ENCODE measurements around the gene IL17A.

Gene IL17A

DNA sequence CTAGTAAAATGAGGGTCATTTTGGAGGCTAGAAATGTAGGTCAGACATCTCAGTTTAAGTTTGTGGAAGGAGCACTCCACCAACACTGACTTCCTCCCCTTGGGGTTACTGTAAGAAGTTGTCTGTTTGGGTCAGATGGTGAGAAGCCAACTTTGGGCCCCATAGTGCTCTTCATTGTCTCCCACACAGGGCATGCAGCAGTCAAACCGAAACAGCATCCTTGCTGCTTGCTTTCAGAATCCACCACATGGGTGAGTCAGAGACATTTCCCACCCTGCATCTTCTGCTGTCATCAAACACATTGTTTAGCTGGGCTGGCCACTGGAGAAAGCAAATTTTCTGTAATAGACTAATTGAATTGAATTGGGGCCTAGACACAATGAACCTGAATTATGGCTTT is 41.3 kb downstream of the IL17A start:
- H4K20me1 ChIP-seq = no peaks in the 10 kb centered on the region
- no peaks in the 10 kb centered on the region for H3K36me3 ChIP-seq
- H3K27ac ChIP-seq = no peak overlapping the region
- H3K4me3 ChIP-seq = no peak overlapping the region
- peaks cover 0 to 15% (median 9%) of the 10 kb centered on the region in 10 experiments; a peak in 8 of 20 replicates for H3K4me1 ChIP-seq
- no peaks in the 10 kb centered on the region for H3K27me3 ChIP-seq
- no peaks in the 10 kb centered on the region; a peak in 1 of 22 replicates for H3K9me3 ChIP-seq (replicated peaks in 1 of 11)
- TF ChIP-seq Cebpa-rat (IDR thresholded peaks at IDR 0.05) = no peak
- no peak overlapping the region for H3K9ac ChIP-seq
- no peak overlapping the region for H3K4me2 ChIP-seq

DNA sequence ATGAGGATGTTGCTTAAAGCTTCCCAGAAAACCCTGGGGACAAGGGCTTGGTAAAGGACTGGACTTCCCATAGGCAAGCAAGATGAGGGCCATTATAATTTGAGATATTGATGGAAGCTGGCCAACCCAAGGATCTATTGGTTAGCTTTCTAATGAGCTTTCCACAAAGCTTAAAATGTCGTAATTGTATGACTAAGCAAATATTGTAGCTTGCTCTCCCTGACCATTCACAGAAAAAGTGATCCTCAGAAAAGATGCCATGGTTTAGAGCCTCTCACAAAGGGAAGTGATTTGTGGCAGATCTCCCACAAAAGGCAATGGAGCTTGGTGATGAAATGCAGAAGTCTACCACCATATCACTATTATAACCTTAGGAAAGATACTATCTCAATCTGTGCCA is 44.5 kb downstream of the IL17A start:
- no peaks in the 10 kb centered on the region for H3K27me3 ChIP-seq
- peaks cover 0 to 16% (median 9%) of the 10 kb centered on the region in 10 experiments; a peak in 11 of 20 replicates for H3K4me1 ChIP-seq
- H3K9me3 ChIP-seq (replicated peaks in 1 of 11) = no peaks in the 10 kb centered on the region; a peak in 1 of 22 replicates
- no peak overlapping the region for H3K27ac ChIP-seq
- H4K20me1 ChIP-seq = no peaks in the 10 kb centered on the region
- peak overlapping the region in 7 of 11 experiments; percentile 1 to 59 (median 22); a peak in 9 of 22 replicates for H3K4me2 ChIP-seq
- no peak for TF ChIP-seq Cebpa-rat (IDR thresholded peaks at IDR 0.05)
- no peak overlapping the region for H3K9ac ChIP-seq
- H3K36me3 ChIP-seq = no peaks in the 10 kb centered on the region
- H3K4me3 ChIP-seq = no peak overlapping the region

DNA sequence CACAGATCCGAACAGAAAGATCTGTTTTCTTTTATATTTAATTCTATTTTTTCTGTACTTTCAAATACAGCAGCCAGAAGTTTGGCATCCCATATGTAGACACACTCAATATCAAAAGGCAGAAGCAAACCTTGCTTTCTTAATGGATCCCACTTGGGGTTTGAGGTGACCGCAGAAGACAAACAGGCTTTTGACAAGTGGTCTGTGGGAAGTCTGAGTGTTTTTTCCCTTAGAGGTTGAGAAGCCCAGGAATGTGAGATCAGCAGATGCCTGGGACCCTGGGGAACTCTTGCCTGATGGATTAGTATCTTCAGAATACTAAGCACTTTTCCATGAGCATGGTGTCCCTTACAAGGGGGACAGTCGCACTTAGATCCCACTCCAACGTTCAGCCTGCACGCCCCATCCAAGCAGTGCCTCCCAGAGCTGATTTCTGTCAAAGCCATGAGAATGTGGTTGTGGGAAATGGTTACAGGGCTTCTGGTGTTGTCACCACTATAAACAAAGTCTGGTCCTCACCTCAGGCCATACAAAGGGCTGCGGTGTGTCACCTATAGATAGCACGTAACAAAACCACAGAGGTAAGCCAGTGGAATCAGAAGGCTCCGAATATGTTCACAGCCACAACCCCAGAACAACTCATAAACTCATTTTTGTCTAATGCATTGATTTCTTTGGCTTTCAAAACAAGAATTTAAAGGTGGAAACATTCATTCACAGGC is 45.4 kb downstream of the IL17A start:
- Histone ChIP-seq H3K9me3 (replicated peaks in 1 of 11) (no peaks in the 10 kb centered on the region; a peak in 1 of 22 replicates), H3K9ac (no peak overlapping the region), H4K20me1 (no peaks in the 10 kb centered on the region), H3K27me3 (no peaks in the 10 kb centered on the region), H3K4me1 (peaks cover 0 to 16% (median 9%) of the 10 kb centered on the region in 10 experiments; a peak in 11 of 20 replicates), H3K4me2 (peak overlapping the region in 8 of 11 experiments; percentile 6 to 59 (median 22); a peak in 9 of 22 replicates), H3K4me3 (no peak overlapping the region), H3K36me3 (no peaks in the 10 kb centered on the region), H3K27ac (no peak overlapping the region)
- TF ChIP-seq Cebpa-rat (IDR thresholded peaks at IDR 0.05) = no peak

DNA sequence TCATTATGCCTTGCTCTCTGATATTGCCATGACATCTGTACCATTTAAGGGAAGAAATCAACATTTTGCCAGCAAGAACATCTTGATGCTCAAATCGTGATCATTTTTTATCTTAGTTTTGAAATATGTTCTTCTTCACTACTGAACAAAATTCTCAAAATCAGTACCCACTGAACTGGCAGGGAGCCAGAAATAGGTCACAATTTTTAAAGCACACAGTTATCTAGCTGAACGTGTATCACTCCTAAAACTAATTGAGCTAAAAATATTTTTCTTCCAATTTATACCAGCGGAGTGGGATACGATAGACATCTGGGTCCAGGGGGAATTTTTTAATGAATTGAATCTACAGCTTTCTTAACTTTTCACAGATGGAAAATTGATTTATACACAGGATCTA is 46.8 kb downstream of the IL17A start:
- H3K4me2 ChIP-seq = no peak overlapping the region
- no peaks in the 10 kb centered on the region for H3K9me3 ChIP-seq (replicated peaks in 1 of 11)
- no peak overlapping the region for H3K27ac ChIP-seq
- no peaks in the 10 kb centered on the region for H3K27me3 ChIP-seq
- H3K4me1 ChIP-seq = peaks cover 0 to 16% (median 9%) of the 10 kb centered on the region in 10 experiments; a peak in 11 of 20 replicates
- H3K36me3 ChIP-seq = no peaks in the 10 kb centered on the region
- no peak for TF ChIP-seq Cebpa-rat (IDR thresholded peaks at IDR 0.05)
- H4K20me1 ChIP-seq = no peaks in the 10 kb centered on the region
- H3K4me3 ChIP-seq = no peak overlapping the region
- H3K9ac ChIP-seq = no peak overlapping the region

DNA sequence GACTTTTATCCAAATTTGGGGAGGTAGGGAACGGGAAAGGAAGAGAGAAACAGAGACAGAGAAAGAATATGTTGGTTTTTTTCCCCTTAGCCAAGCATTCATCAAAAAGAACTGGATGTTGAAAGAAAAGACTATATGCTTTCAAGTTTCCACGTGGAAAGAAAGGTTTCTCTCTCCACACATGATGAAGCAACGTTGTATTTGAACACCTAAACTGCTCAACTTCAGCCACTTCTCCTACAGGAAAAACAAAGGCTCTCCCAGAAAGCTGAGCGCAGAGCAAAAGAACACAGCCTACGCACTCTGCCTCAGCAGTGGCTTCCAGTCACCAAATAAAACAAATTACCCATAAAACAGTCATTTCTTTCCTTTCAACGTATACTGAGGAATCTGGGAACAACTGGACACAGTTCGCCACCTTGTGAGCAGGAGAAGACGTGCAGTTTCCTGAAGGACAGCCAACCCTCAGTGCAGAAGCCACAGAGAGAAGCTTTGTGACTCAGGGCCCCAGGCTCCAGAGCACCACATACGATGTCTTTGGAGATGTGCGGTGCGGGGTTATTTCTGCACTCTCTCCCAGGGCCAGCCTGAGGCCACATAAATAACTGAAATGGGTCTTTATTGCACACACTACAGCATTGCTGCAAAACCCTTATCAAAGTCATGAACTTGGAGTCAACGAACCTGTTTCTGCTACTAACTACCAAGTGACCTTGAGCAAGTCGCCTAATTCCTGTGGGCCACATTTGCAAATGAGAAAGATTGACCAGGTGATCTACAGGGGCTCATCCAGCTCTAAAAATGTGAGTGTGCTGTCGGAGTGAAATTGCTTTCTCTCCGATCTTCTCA is 48.0 kb downstream of the IL17A start:
- Histone ChIP-seq H3K27me3 (no peaks in the 10 kb centered on the region), H3K9me3 (replicated peaks in 1 of 11) (no peaks in the 10 kb centered on the region), H3K4me3 (no peak overlapping the region), H3K4me1 (peaks cover 0 to 16% (median 9%) of the 10 kb centered on the region in 10 experiments; a peak in 11 of 20 replicates), H3K36me3 (no peaks in the 10 kb centered on the region), H3K27ac (no peak overlapping the region), H3K9ac (no peak overlapping the region), H4K20me1 (no peaks in the 10 kb centered on the region), H3K4me2 (peak overlapping the region in 2 of 11 experiments; percentile 21 to 37; a peak in 2 of 22 replicates)
- no peak for TF ChIP-seq Cebpa-rat (IDR thresholded peaks at IDR 0.05)

Measured in BLaER1 treated with 17β-estradiol and CSF1 and Interleukin-3, amounts not matched to agents 10 nM and 100 nM (cell line).